OCI-LY7 (cell line): Measurements from ENCODE around the gene CAPSL. TPM values are rescaled to one million over a fixed set of nuclear protein-coding genes. Genes with fewer than 3 reads are reported as not detected.

ENCODE experiments used
- BruUV-seq: library from RNA; stranded (reverse); fragments of 400-500 nt; replicated peaks from 2 replicates; lab custom pipeline; 2021; lab: Mats Ljungman, UMichigan
- CTCF ChIA-PET: fragments of 300-600 bp; sonication (Branson Sonifier 250); formaldehyde crosslinking; loops from one replicate; lab custom pipeline; 2022; ENCODE audit warnings: antibody characterized with exemption; ENCODE audit not compliant: unreplicated experiment; lab: Charles Lee
- POLR2A ChIA-PET: fragments of 300-600 bp; sonication (Branson Sonifier 250); formaldehyde crosslinking; loops from one replicate; lab custom pipeline; 2022; ENCODE audit warnings: antibody characterized with exemption; lab: Charles Lee
- DNase-seq: peaks from one replicate; pipeline ENCODE4 v3.0.0-alpha.2; 2015; ENCODE audit warnings: low spot score
- H2AFZ ChIP-seq: fragments of 200-600 bp; sonication (generic), shearing (Covaris generic); 2 replicates; pipeline ENCODE4 v1.6.1; 2014; ENCODE audit warnings: mild to moderate bottlenecking, antibody characterized with exemption, low read length, moderate library complexity
- H3K27ac ChIP-seq: fragments of 200-600 bp; sonication (generic); 2 replicates; pipeline ENCODE4 v1.5.1; 2014; ENCODE audit warnings: mixed run types, low read depth, mild to moderate bottlenecking, moderate library complexity, low read length, inconsistent platforms; ENCODE audit not compliant: poor library complexity, severe bottlenecking
- H3K36me3 ChIP-seq: fragments of 200-600 bp; sonication (generic); 2 replicates; pipeline ENCODE4 v1.6.1; 2014; ENCODE audit warnings: mild to moderate bottlenecking, antibody characterized with exemption, low read length, moderate library complexity, mixed read lengths; ENCODE audit not compliant: insufficient read depth
- H3K4me1 ChIP-seq: fragments of 200-600 bp; sonication (generic); 2 replicates; pipeline ENCODE4 v1.5.1; 2014; ENCODE audit warnings: mild to moderate bottlenecking, low read length; ENCODE audit not compliant: insufficient read depth, poor library complexity, severe bottlenecking
- H3K4me2 ChIP-seq: fragments of 200-600 bp; sonication (generic); 2 replicates; pipeline ENCODE4 v1.6.1; 2014; ENCODE audit warnings: mild to moderate bottlenecking, low read length
- H3K4me3 ChIP-seq: fragments of 200-600 bp; sonication (generic); 2 replicates; pipeline ENCODE4 v1.5.1; 2014; ENCODE audit warnings: mild to moderate bottlenecking, low read depth, low read length; ENCODE audit not compliant: poor library complexity, severe bottlenecking
- H3K79me2 ChIP-seq: fragments of 200-600 bp; sonication (generic); 2 replicates; pipeline ENCODE4 v1.6.1; 2016; ENCODE audit warnings: low read depth, mild to moderate bottlenecking, low read length, moderate library complexity, mixed read lengths; ENCODE audit not compliant: insufficient read depth
- H3K9me2 ChIP-seq: fragments of 200-600 bp; sonication (generic); 2 replicates; pipeline ENCODE4 v1.6.1; 2016; ENCODE audit warnings: mild to moderate bottlenecking, low read length, mixed read lengths; ENCODE audit not compliant: insufficient read depth
- H3K9me3 ChIP-seq: fragments of 200-600 bp; sonication (generic); 2 replicates; pipeline ENCODE4 v1.6.1; 2014; ENCODE audit warnings: mild to moderate bottlenecking, mixed run types, low read length, mixed read lengths
- H4K20me1 ChIP-seq: fragments of 200-600 bp; sonication (generic); 2 replicates; pipeline ENCODE4 v1.6.1; 2014; ENCODE audit warnings: mild to moderate bottlenecking, antibody characterized with exemption, low read length, moderate library complexity, mixed read lengths; ENCODE audit not compliant: insufficient read depth
- EZH2phosphoT487 ChIP-seq: fragments of 200-600 bp; sonication (generic); IDR thresholded peaks from 2 replicates; pipeline ENCODE4 v1.6.1; 2018; ENCODE audit warnings: low read depth, borderline replicate concordance, mild to moderate bottlenecking, mixed run types, antibody characterized with exemption, low read length, moderate library complexity, mixed read lengths
- intact Hi-C: fragments of 100-400 bp; cut with micrococcal nuclease; formaldehyde crosslinking; loops from one replicate; pipeline ENCODE4 v1.10.0; 2022; ENCODE audit not compliant: unreplicated experiment
- total RNA-seq, 2 experiments: library from RNA; depleted of rRNA in 1 of 2; stranded (reverse); fragments of >200 nt in 1 of 2; shearing (Covaris generic) in 1 of 2; gene quantifications; 2 replicates each; pipeline ENCODE4 v1.2.3, GENCODE V29; 2014 to 2022
- TF ChIP-seq, protein P1 (sequence below): fragments of 200-600 bp; sonication (generic); conservative IDR thresholded peaks from 2 replicates; pipeline ENCODE4 v1.5.1; 2014; ENCODE audit warnings: mild to moderate bottlenecking, antibody characterized with exemption, low read length, moderate library complexity, mixed read lengths

Gene CAPSL
- total RNA-seq, 2 experiments from 2014 or later: 4.7 TPM; not detected in 1

DNA sequence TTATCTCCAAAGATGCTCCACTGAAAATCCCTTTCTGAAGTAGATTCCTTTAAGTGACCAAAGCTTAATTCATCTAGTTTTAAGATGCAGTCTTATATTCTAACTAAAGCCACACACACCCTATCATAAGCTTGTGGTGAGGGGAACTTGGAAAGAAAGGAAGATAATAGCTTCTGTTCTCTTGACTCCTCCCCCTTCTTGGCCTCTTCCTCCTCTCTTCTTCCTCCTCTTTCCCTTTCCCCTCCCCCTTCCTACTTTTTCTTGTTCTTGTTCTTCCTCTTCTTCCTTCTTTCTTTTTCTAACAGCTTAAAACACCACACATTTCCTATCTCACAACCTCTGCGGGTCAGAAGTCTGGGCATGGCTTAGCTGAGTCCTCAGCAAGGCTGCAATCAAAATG, 58.3 kb downstream of the CAPSL start:
- CTCF ChIA-PET: interaction anchor here (0.8 to 1.2 kb wide), 2 partner anchors 14 to 56 kb away, joined by 4 read pairs; no protein-coding TSS in a partner anchor
- BruUV-seq: no TSS peak

DNA sequence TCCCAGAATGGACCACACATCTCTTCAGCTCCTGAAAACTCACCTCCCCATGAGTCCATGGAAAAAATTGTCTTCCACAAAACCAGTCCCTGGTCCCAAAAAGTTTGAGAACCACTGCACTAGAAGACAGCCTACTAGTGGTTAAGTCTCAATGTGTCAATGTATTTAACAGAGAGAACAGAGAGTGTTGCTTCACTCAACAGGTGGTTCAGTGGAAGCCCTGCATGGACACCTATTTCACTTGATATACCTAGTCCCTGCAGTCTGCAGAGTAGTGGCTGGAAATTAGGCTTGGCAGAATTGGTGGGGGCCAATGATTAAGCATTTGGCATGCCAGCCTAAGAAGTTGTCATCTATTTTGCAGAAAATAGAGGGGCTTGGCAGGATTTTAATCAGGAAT, 58.8 kb downstream of the CAPSL start:
- intact Hi-C loops: no loop called here
- TF ChIP-seq EZH2phosphoT487: no peak
- TF ChIP-seq, protein P1, sequence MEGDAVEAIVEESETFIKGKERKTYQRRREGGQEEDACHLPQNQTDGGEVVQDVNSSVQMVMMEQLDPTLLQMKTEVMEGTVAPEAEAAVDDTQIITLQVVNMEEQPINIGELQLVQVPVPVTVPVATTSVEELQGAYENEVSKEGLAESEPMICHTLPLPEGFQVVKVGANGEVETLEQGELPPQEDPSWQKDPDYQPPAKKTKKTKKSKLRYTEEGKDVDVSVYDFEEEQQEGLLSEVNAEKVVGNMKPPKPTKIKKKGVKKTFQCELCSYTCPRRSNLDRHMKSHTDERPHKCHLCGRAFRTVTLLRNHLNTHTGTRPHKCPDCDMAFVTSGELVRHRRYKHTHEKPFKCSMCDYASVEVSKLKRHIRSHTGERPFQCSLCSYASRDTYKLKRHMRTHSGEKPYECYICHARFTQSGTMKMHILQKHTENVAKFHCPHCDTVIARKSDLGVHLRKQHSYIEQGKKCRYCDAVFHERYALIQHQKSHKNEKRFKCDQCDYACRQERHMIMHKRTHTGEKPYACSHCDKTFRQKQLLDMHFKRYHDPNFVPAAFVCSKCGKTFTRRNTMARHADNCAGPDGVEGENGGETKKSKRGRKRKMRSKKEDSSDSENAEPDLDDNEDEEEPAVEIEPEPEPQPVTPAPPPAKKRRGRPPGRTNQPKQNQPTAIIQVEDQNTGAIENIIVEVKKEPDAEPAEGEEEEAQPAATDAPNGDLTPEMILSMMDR: 0 out of 2 replicates have a peak, but pooled peaks have one; percentile 24
- CTCF ChIA-PET: interaction anchor here (1.2 kb wide), 1 partner anchor 56 kb away, joined by 4 read pairs; no protein-coding TSS in a partner anchor
- peaks cover 5% of the 10 kb centered on the region; the same call in 1 of the 2 replicates for H3K9me3 ChIP-seq
- peaks cover 67% of the 10 kb centered on the region for H3K4me1 ChIP-seq
- peak overlapping the region; percentile 22; the same call in 1 of the 2 replicates for H3K4me2 ChIP-seq
- H3K27ac ChIP-seq: peak overlapping the region; percentile 25
- no peak overlapping the region for H3K4me3 ChIP-seq
- no peaks in the 10 kb centered on the region for H4K20me1 ChIP-seq
- H2AFZ ChIP-seq: no peak overlapping the region
- DNase-seq: no peak
- no peaks in the 10 kb centered on the region for H3K79me2 ChIP-seq
- POLR2A ChIA-PET: interaction anchor here (0.6 to 6.9 kb wide), 8 partner anchors 9 to 67 kb away, joined by 3 to 104 read pairs (median 3); partner anchors contain the start of gene IL7R
- no peaks in the 10 kb centered on the region for H3K9me2 ChIP-seq
- no TSS peak for BruUV-seq
- H3K36me3 ChIP-seq: peaks cover 78% of the 10 kb centered on the region

More for the DNA sequence above, 58.3 kb downstream of the CAPSL start:
- H2AFZ ChIP-seq: no peak overlapping the region
- H4K20me1 ChIP-seq: no peaks in the 10 kb centered on the region
- peaks cover 73% of the 10 kb centered on the region for H3K36me3 ChIP-seq
- no peak overlapping the region for H3K4me3 ChIP-seq
- POLR2A ChIA-PET: interaction anchor here (0.6 to 6.9 kb wide), 10 partner anchors 7 to 196 kb away, joined by 3 to 104 read pairs (median 4); partner anchors contain the start of gene IL7R
- no peaks in the 10 kb centered on the region for H3K9me2 ChIP-seq
- TF ChIP-seq, protein P1: no peak
- TF ChIP-seq EZH2phosphoT487: no peak
- no peak for DNase-seq
- peaks cover 72% of the 10 kb centered on the region for H3K4me1 ChIP-seq
- H3K79me2 ChIP-seq: no peaks in the 10 kb centered on the region
- H3K27ac ChIP-seq: peak overlapping the region; percentile 25
- peaks cover 5% of the 10 kb centered on the region; the same call in 1 of the 2 replicates for H3K9me3 ChIP-seq
- intact Hi-C loops: no loop called here
- peak overlapping the region; percentile 22 for H3K4me2 ChIP-seq

DNA sequence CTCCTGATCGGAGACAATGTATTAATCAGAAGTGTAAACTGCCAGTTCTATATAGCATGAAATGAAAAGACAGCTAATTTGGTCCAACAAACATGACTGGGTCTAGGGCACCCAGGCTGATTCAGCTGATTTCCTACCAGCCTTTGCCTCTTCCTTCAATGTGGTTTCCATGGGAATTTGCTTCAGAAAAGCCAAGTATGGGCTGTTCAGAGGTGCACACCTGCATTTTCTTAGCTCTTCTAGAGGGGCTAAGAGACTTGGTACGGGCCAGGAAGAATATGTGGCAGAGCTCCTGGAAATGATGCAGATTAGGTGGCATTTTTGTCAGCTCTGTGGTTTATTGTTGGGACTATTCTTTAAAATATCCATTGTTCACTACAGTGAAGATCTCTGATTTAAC, 59.3 kb downstream of the CAPSL start:
- ChIA-PET POLR2A (interaction anchor here (0.8 to 6.9 kb wide), 4 partner anchors 10 to 26 kb away, joined by 3 to 104 read pairs (median 28); partner anchors contain the start of gene IL7R), CTCF (no interaction called here)
- no peak for DNase-seq
- no peaks in the 10 kb centered on the region for H3K9me2 ChIP-seq
- no peaks in the 10 kb centered on the region for H3K79me2 ChIP-seq
- intact Hi-C loops: no loop called here
- H3K9me3 ChIP-seq: peaks cover 5% of the 10 kb centered on the region; the same call in 1 of the 2 replicates
- H3K4me2 ChIP-seq: no peak overlapping the region
- BruUV-seq: no TSS peak
- no peak overlapping the region for H3K4me3 ChIP-seq
- H3K27ac ChIP-seq: peak overlapping the region; percentile 25
- H4K20me1 ChIP-seq: no peaks in the 10 kb centered on the region
- H2AFZ ChIP-seq: no peak overlapping the region
- TF ChIP-seq, protein P1: no peak
- no peak for TF ChIP-seq EZH2phosphoT487
- H3K4me1 ChIP-seq: peaks cover 64% of the 10 kb centered on the region
- H3K36me3 ChIP-seq: peaks cover 84% of the 10 kb centered on the region
